Spleen (tissue), 11 donors: Measurements from ENCODE around the gene IFT172. TPM values are rescaled to one million over a fixed set of nuclear protein-coding genes. Genes with fewer than 3 reads are reported as not detected.

Experiments
- DNase-seq: peaks from one replicate; pipeline ENCODE4 v3.0.0-alpha.2; 2020
- H3K27ac ChIP-seq, 8 donors: fragments of 200-600 bp; sonication (generic) in 7 of 8; 1 replicate in 4 of 8; 2 replicates in 4 of 8; pipeline versions ENCODE4 v1.5.0 to v1.8.0; 2016 to 2021; ENCODE audit warnings: inconsistent platforms in 4 of 8, mild to moderate bottlenecking in 4 of 8, moderate library complexity in 1 of 8
- H3K27me3 ChIP-seq, 7 donors: fragments of 200-600 bp; sonication (generic) in 6 of 7; replicated peaks in 1 of 7; 1 replicate in 4 of 7; 2 replicates in 3 of 7; pipeline versions ENCODE4 v1.5.0 to v1.8.0; 2016 to 2021; ENCODE audit warnings: inconsistent platforms in 3 of 7, mild to moderate bottlenecking in 1 of 7
- H3K36me3 ChIP-seq, 6 donors: fragments of 200-600 bp; sonication (generic) in 5 of 6; 1 replicate in 4 of 6; 2 replicates in 2 of 6; pipeline versions ENCODE4 v1.5.0 to v1.8.0; 2016 to 2021; ENCODE audit warnings: inconsistent platforms in 2 of 6
- H3K4me1 ChIP-seq, 6 donors: fragments of 200-600 bp; sonication (generic) in 5 of 6; 1 replicate in 3 of 6; 2 replicates in 3 of 6; pipeline versions ENCODE4 v1.5.0 to v1.8.0; 2016 to 2021; ENCODE audit warnings: inconsistent platforms in 3 of 6
- H3K4me3 ChIP-seq, 8 donors: fragments of 200-600 bp; sonication (generic) in 7 of 8; 1 replicate in 4 of 8; 2 replicates in 4 of 8; pipeline versions ENCODE4 v1.5.0 to v1.8.0; 2016 to 2021; ENCODE audit warnings: inconsistent platforms in 4 of 8, mild to moderate bottlenecking in 4 of 8, moderate library complexity in 2 of 8
- H3K9me3 ChIP-seq, 8 donors: fragments of 200-600 bp; sonication (generic) in 7 of 8; 1 replicate in 4 of 8; 2 replicates in 4 of 8; pipeline versions ENCODE4 v1.5.0 to v1.8.0; 2016 to 2021; ENCODE audit warnings: inconsistent platforms in 4 of 8
- CTCF ChIP-seq, 11 experiments: fragments of 200-600 bp in 7 of 11; fragments of 450-650 bp in 4 of 11; sonication (generic) in 4 of 11; IDR thresholded peaks in 8 of 11; conservative IDR thresholded peaks in 3 of 11; 1 replicate in 7 of 11; 2 replicates in 4 of 11; pipeline versions ENCODE4 v1.4.0 to v1.8.0; 2016 to 2021; ENCODE audit warnings: antibody characterized with exemption in 11 of 11, inconsistent platforms in 4 of 11, mild to moderate bottlenecking in 1 of 11
- POLR2A ChIP-seq, 3 donors: fragments of 450-650 bp; IDR thresholded peaks; one replicate each; pipeline ENCODE4 v1.5.1; 2017; ENCODE audit warnings: antibody characterized with exemption in 3 of 3, mild to moderate bottlenecking in 1 of 3
- POLR2AphosphoS5 ChIP-seq, 3 donors: sonication (generic); formaldehyde crosslinking; IDR thresholded peaks; one replicate each; pipeline ENCODE4 v1.5.1; 2017; ENCODE audit warnings: antibody characterized with exemption in 3 of 3
- WGBS, 5 donors: extraction: QIAGEN DNeasy Blood & Tissue Kit in 3 of 5; methylation state at CpG; one replicate each; pipeline versions ENCODE4 v1.1.5 to v1.1.7; 2013 to 2018; 5-methylcytosine and 5-hydroxymethylcytosine counted together
- intact Hi-C: fragments of 100-400 bp; cut with DNase I; formaldehyde crosslinking; loops from one replicate; pipeline ENCODE4 v1.15.0; 2023; ENCODE audit warnings: low total_unique reads
- polyA plus RNA-seq, 3 donors: library from polyadenylated mRNA; stranded (reverse); fragments of 200-250 nt; gene quantifications; one replicate each; pipeline ENCODE4 v1.2.1, GENCODE V29; 2013
- total RNA-seq, 7 donors: library from RNA; depleted of rRNA in 3 of 7; stranded (reverse); fragments of >200 nt in 3 of 7; fragmentation: NEBNext Ultra II Directional in 4 of 7; extraction: Animal tissue kit (Norgen Biotek cat#: 25700) in 4 of 7; gene quantifications; one replicate each; pipeline versions ENCODE4 v1.1.0 to v1.2.1, GENCODE V29; 2016 to 2021
- donor health status: healthy with polysubstance abuse.
- donor health status: DM: no; HTN: no; CAD: no; lungs with moderate emphysema.
- donor health status: DM: no; HTN: no; CAD: no.
- donor health status: Bipolar disorder and iron deficiency.
- donor health status: healthy.
- donor health status: DM: no; HTN: no; CAD: no.
- donor health status: DM: yes; HTN: yes; CAD: no.

IFT172 gene
- total and polyA plus RNA-seq, 10 donors, result 14.4 to 48.4 (median 35.1) TPM

GRCh38 chr2:27409321-27410073, 80.0 kb downstream of the IFT172 start, which contains the start of gene PPM1G:
Gene PPM1G (minus strand): TSS chr2:27409591. CDS start chr2:27409422, 169 bp downstream.
- peaks cover 15 to 54% (median 39%) of the 10 kb centered on the region in 6 donors for H3K4me1 ChIP-seq
- H3K27me3 ChIP-seq, result no peaks in the 10 kb centered on the region
- H3K27ac ChIP-seq, result peak within 1 kb of the TSS; percentile 80 to 94 (median 89)
- peak within 1 kb of the TSS; percentile 88 to 100 (median 99) for H3K4me3 ChIP-seq
- 1 to 3% (median 2%) methylated on average over 50 to 82 of the region's 82 CpGs for WGBS, 5 donors
- TF ChIP-seq CTCF (IDR thresholded peaks at IDR 0.05 in 8 of 11, conservative IDR thresholded peaks at IDR 0.05 in 3 of 11), result peak in 6 of 11 experiments; percentile 14 to 52 (median 40)
- no peak for TF ChIP-seq POLR2A (IDR thresholded peaks at IDR 0.05)
- peak; percentile 94 to 96 (median 95) for TF ChIP-seq POLR2AphosphoS5 (IDR thresholded peaks at IDR 0.05)
- peak; percentile 99 for DNase-seq
- no peaks in the 10 kb centered on the region for H3K9me3 ChIP-seq
- intact Hi-C loops, result no loop called here
- peaks cover 0 to 27% (median 2%) of the 10 kb centered on the region in 6 donors for H3K36me3 ChIP-seq

GRCh38 chr2:27408601-27409320, 80.8 kb downstream of the IFT172 start:
- intact Hi-C loops, result no loop called here
- H3K36me3 ChIP-seq, result peaks cover 0 to 32% (median 2%) of the 10 kb centered on the region in 6 donors
- peak overlapping the region; percentile 80 to 94 (median 89) for H3K27ac ChIP-seq
- no peak for DNase-seq
- peak overlapping the region; percentile 88 to 100 (median 99) for H3K4me3 ChIP-seq
- TF ChIP-seq POLR2AphosphoS5 (IDR thresholded peaks at IDR 0.05) (no peak), POLR2A (IDR thresholded peaks at IDR 0.05) (no peak), CTCF (IDR thresholded peaks at IDR 0.05 in 8 of 11, conservative IDR thresholded peaks at IDR 0.05 in 3 of 11) (no peak)
- 0 to 2% (median 0%) methylated on average over 27 to 33 of the region's 33 CpGs for WGBS, 5 donors
- H3K27me3 ChIP-seq, result no peaks in the 10 kb centered on the region
- peaks cover 15 to 59% (median 41%) of the 10 kb centered on the region in 6 donors for H3K4me1 ChIP-seq
- H3K9me3 ChIP-seq, result no peaks in the 10 kb centered on the region

- no peaks in the 10 kb centered on the region for H3K9me3 ChIP-seq
- TF ChIP-seq POLR2A (IDR thresholded peaks at IDR 0.05) (no peak), CTCF (IDR thresholded peaks at IDR 0.05 in 8 of 11, conservative IDR thresholded peaks at IDR 0.05 in 3 of 11) (peak in 6 of 11 experiments; percentile 13 to 41 (median 36))
- WGBS, 5 donors, result 49 to 60% (median 57%) methylated on average over 16 of the region's 16 CpGs
- H3K4me3 ChIP-seq, result peak overlapping the region in 7 of 8 donors; percentile 88 to 100 (median 99)
- H3K27ac ChIP-seq, result peak overlapping the region in 3 of 8 donors; percentile 89 to 91 (median 89)
- H3K36me3 ChIP-seq, result peaks cover 0 to 39% (median 2%) of the 10 kb centered on the region in 6 donors
- H3K27me3 ChIP-seq, result no peaks in the 10 kb centered on the region
- peaks cover 15 to 67% (median 45%) of the 10 kb centered on the region in 6 donors for H3K4me1 ChIP-seq
- no peak for DNase-seq
- intact Hi-C loops, result no loop called here
Measured at GRCh38 chr2:27407798-27408491, 81.6 kb downstream of the IFT172 start.
